ENCODE results near the gene PIGR.
"Not testable (repeated sequence)": the region's sequence is repeated elsewhere in the genome, so short reads cannot be mapped to it uniquely, and the experiment has no call there.

PIGR gene

DNA sequence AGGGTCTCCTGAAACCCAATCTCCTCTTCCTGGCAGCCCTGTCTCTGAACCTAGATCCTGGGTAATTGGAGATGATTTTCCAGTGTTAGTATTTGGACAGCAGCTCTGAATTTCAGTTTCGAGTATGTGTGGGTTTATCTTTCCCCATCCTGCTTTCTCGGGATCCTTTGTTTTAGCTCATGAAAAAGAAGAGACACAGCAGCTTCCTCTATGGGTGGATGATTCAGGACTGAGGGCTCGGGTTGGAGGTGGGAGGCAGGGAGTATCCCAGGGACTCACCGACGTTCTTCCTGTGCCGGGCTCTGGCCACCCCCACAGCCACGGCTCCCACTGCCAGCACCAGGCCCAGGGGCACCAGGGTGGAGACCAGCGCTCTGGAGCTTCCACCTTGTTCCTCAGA lies 14.1 kb downstream of the PIGR start:
- Mint-ChIP-seq H3K36me3 (ENCODE audit: low read depth) (no peaks in the 10 kb centered on the region), H3K27ac (no peak overlapping the region), H3K27me3 (no peaks in the 10 kb centered on the region), H3K4me3 (no peak overlapping the region), H3K4me1 (ENCODE audit: low read depth) (peaks cover 54% of the 10 kb centered on the region), H3K9me3 (no peaks in the 10 kb centered on the region)
- no peak for DNase-seq

DNA sequence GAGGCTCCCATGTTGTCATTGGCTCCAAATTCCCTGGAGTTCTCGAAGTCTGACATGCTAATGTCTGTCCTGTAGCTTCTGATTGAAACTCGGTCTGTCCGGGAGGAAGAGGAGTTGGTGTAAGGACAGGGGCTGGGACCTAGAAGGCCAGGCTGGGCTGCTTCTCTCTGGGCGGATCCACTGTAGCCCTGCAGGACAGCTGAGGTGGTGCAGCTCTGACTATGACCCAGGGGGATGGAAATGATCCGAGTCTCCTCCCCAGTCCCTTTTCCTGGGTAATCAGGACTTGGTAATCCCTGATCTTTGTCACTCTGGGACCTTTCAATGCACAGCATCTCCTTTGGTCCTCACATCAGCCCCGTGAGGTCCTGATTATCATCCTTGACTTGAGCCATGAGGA lies 14.6 kb downstream of the PIGR start:
- Mint-ChIP-seq H3K4me1 (ENCODE audit: low read depth) (peaks cover 55% of the 10 kb centered on the region), H3K36me3 (ENCODE audit: low read depth) (no peaks in the 10 kb centered on the region), H3K9me3 (no peaks in the 10 kb centered on the region), H3K27me3 (no peaks in the 10 kb centered on the region), H3K4me3 (no peak overlapping the region), H3K27ac (peak overlapping the region; percentile 26)
- no peak for DNase-seq

DNA sequence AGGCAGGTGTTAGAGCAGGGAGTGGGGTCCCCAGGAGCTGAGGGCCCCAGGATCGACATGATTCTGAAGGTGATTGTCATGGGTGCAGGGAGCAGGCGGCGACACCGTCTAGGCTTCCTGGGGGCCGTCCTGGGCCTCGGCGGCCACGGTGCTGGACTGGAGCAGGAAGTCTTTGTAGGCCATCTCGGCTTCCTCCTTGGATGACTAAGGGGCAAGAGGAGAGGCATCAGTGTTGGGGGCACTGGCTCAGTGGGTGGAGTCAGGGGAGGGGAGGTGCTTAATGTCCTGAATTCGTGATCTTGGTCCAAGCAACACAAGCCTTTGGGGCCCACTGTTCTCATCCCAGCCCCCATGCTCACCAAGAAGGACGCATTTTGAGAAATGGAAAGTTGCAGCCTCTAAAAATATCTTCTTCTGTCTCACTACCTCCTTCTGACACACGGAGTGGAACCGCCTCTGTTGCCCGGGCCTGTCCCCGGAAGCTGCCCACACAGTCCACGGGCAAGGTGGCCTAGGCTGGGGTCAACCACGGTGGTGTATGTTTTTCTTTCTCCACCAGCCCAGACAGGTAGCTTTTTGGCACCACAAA lies 16.0 kb downstream of the PIGR start:
- Mint-ChIP-seq H3K27ac (peak overlapping the region; percentile 94), H3K9me3 (no peaks in the 10 kb centered on the region), H3K4me3 (peak overlapping the region; percentile 50), H3K27me3 (no peaks in the 10 kb centered on the region), H3K36me3 (ENCODE audit: low read depth) (no peaks in the 10 kb centered on the region), H3K4me1 (ENCODE audit: low read depth) (peaks cover 59% of the 10 kb centered on the region)
- DNase-seq = peak; percentile 73

DNA sequence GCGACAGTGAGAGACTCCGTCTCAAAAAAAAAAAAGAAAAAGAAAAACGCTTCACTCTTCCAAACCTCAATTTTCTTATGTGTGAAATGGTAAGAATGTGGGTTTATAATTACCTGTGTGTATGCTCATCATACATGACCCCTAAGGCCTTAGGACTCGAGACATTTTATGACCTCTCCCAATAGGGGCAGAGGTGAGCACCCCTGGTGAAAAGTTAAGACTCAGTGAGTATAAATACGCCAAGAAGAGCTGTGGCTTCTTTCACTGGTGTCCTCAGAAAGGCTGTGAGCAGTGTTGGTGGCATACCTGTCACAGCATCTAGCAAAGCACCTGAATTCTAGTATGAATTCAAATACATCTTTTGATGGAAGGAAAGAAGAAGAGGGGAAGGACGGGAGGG lies 16.7 kb downstream of the PIGR start:
- Mint-ChIP-seq H3K27ac (peak overlapping the region; percentile 94), H3K4me3 (peak overlapping the region; percentile 27), H3K4me1 (ENCODE audit: low read depth) (peaks cover 59% of the 10 kb centered on the region), H3K27me3 (no peaks in the 10 kb centered on the region), H3K9me3 (no peaks in the 10 kb centered on the region), H3K36me3 (ENCODE audit: low read depth) (no peaks in the 10 kb centered on the region)
- DNase-seq = no peak

DNA sequence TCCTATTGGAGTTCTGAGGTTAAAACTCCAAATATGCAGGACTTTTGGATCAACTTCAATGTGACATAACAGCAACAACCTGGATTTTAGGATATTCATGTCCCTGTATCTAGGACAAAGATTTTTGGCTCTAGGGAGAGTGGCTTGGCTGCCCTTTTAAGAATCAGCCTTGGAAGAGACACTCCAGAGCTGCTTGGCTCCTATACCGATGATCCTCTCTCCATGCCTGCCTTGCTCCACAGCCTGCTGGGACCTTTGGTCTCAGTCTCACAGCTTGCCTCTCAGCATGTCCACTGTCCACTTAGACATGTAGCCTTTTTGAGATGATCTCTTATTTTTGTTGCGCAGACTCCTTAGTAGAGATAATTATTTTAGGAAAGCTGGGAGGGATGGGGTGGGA lies 20.0 kb downstream of the PIGR start:
- Mint-ChIP-seq H3K4me3 (no peak overlapping the region), H3K9me3 (no peaks in the 10 kb centered on the region), H3K36me3 (ENCODE audit: low read depth) (peaks cover 2% of the 10 kb centered on the region), H3K27me3 (no peaks in the 10 kb centered on the region), H3K27ac (no peak overlapping the region), H3K4me1 (ENCODE audit: low read depth) (peaks cover 36% of the 10 kb centered on the region)
- DNase-seq = no peak

DNA sequence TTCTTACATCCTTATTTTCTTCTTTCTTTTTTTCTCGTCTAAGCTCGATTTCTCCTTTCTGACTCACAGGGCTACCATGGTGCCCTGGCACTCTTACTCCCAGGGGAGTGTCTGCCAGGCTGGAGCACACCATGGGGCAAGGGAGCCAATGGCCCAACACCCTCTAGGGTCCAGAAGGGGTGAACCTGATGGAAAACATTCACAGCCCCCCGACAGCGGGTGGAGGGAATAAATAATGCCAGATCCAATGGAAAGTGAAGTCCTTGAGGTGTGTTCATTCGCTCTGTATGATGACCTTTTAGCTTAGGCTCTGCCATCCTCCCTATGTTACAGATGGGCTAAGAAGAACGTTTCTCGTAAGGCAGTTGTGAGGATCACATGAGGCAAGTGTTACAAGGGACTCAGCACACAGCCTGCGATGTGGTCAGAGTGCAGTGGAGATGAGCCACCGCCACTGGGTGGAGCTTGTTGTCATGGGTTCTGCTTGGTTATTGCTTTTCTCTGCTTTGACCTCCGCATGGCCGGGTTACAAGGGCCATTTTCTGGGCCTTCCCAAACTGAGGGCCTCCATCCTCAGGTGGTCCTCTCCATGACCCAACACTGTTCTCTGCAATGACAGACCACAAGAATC lies 21.0 kb downstream of the PIGR start:
- Mint-ChIP-seq H3K27me3 (no peaks in the 10 kb centered on the region), H3K9me3 (no peaks in the 10 kb centered on the region), H3K27ac (no peak overlapping the region), H3K36me3 (ENCODE audit: low read depth) (peaks cover 10% of the 10 kb centered on the region), H3K4me1 (ENCODE audit: low read depth) (peaks cover 26% of the 10 kb centered on the region), H3K4me3 (no peak overlapping the region)
- no peak for DNase-seq

DNA sequence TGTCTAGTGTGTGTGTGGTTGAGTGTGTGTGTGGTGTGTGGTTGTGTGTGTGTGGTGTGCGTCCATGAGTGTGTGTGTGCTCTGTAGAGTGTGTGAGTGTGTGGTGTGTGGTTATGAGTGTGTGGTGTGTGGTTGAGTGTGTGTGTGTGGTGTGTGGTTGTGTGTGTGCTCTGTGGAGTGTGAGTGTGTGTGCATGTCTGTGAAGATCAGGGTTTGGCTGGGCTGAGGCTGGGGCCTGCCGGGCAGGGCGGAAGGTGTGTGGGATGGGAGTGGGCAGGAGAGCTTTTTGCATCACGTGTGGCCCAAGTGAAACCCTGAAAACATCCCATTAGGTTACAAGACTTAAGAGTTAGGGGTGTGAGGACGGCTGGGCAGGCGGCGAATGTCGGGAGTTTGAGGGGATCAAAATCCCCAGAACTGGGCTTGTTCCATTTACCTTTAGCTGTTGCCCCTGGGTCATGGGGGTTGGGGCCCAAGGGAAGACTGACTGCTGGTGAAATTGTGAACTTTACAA lies 21.6 kb downstream of the PIGR start:
- H3K27me3 Mint-ChIP-seq = no peaks in the 10 kb centered on the region
- no peak overlapping the region for H3K27ac Mint-ChIP-seq
- H3K36me3 Mint-ChIP-seq (ENCODE audit: low read depth) = peaks cover 14% of the 10 kb centered on the region
- H3K9me3 Mint-ChIP-seq = no peaks in the 10 kb centered on the region
- peaks cover 23% of the 10 kb centered on the region for H3K4me1 Mint-ChIP-seq (ENCODE audit: low read depth)
- H3K4me3 Mint-ChIP-seq = no peak overlapping the region
- no peak for DNase-seq

DNA sequence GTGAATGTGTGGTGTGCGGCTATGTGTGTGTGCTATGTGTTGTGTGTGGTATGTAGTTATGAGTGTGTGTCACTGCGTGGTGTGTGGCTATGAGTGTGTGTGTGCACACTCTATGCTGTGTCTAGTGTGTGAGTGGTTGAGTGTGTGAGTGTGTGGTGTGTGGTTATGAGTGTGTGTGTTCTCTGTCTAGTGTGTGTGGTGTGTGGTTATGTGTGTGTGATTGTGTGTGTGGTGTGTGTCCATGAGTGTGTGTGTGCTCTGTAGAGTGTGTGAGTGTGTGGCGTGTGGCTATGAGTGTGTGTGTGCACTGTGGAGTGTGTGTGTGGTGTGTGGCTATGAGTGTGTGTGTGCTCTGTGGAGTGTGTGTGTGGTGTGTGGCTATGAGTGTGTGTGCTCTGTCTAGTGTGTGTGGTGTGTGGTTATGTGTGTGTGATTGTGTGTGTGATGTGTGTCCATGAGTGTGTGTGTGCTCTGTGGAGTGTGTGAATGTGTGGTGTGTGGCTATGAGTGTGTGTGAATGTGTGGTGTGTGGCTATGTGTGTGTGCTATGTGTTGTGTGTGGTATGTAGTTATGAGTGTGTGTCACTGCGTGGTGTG lies 22.2 kb downstream of the PIGR start:
- peaks cover 25% of the 10 kb centered on the region for H3K4me1 Mint-ChIP-seq (ENCODE audit: low read depth)
- not testable (repeated sequence) for H3K27me3 Mint-ChIP-seq, H3K9me3 Mint-ChIP-seq, H3K4me3 Mint-ChIP-seq, DNase-seq, H3K27ac Mint-ChIP-seq
- H3K36me3 Mint-ChIP-seq (ENCODE audit: low read depth) = peaks cover 14% of the 10 kb centered on the region

DNA sequence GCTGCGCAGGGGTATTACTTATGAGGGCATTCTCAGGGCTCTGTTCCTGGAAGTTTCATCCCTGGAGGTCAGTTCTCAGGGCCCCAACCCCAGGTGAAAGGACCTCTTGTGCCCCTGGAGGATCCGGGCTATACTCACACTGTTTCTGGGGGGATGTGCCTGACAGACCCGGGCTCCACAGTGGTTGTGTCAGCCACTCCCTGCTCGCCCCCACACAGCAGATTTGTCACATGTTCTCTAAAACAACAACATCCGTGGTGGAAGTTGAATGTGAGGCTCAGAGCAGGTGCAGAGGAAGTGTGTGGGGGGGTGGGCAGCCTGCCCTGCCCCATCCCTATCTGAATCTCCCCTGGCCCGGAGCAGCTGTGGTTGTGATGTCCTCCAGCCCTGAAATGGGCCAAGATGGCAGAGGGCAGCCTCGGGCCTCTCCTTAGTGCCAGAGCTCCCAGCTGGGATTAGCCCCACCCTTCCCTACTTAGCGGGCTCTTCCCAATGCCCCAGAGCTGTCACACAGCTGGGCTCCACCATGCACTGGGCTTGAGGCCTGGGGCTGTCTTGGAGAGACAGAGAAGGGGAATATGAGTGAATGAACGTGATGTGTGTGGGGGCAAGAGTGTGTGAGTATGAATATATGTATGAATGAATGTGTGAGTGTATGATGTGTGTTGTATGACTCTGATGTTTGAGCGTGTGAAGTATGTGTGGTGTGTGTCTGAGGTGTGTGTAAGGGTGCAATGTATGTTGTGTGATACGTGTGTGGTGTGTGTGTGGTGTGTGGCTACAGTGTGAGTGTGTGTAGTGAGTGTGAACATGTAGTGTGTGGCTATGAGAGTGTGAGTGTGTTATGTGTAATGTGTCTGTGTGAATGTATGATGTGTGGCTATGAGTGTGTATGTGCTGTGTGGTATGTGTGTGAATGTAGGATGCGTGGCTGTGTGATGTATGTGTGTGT lies 23.0 kb downstream of the PIGR start:
- DNase-seq = peak; percentile 76
- Mint-ChIP-seq H3K27me3 (no peaks in the 10 kb centered on the region), H3K27ac (no peak overlapping the region), H3K4me3 (no peak overlapping the region), H3K36me3 (ENCODE audit: low read depth) (peaks cover 15% of the 10 kb centered on the region), H3K4me1 (ENCODE audit: low read depth) (peaks cover 28% of the 10 kb centered on the region), H3K9me3 (no peaks in the 10 kb centered on the region)

DNA sequence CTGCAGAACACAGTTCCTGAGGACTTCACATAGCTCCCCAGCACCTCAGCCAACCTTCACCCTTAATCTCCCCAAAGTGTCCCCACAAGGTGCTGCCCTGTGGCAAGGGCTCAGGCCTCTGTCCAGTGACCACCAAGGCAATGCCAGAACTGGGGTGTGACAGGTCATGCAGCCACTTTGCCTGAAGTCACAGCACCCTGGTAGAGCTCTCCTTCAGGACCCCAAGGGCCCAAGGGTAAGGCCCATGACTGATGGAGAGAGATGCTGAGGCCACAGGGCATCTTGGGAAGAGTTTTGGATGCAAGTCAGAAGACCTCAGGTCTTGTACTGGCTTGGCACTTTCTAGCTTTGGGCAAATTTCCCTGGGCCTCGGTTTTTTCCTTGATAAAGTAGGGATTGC lies 23.7 kb downstream of the PIGR start:
- no peak overlapping the region for H3K4me3 Mint-ChIP-seq
- H3K36me3 Mint-ChIP-seq (ENCODE audit: low read depth) = peaks cover 22% of the 10 kb centered on the region
- peaks cover 29% of the 10 kb centered on the region for H3K4me1 Mint-ChIP-seq (ENCODE audit: low read depth)
- no peaks in the 10 kb centered on the region for H3K27me3 Mint-ChIP-seq
- DNase-seq = no peak
- no peak overlapping the region for H3K27ac Mint-ChIP-seq
- H3K9me3 Mint-ChIP-seq = no peaks in the 10 kb centered on the region

DNA sequence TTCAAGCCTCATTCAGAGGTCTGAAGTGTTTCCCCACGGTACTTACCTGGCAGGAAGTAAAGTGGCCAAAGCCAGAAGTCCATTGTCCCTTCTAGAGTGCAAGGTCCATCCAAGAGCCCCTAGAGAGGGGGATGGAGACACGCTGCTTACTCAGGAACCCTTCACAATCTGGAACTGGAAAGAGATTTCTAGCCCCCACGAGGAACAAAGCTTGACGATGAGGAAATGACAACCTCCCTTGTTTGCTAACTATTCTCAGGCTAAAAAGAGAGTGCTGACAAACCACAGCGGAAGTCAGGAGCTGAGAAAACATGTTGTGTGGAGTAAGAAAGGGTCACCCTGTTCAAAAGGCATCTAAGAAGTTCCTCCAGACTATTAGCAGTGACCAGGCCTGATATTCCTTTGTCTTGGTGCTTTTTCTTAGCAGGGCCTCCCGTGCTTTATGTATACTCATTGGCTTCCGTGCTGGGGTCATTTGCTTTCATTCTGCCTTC lies 24.4 kb downstream of the PIGR start, which contains the start of gene FCMR:
Gene FCMR (minus strand): TSS at position 170 of the 494 bp plus-strand sequence. CDS start 87 bp downstream, at position 83.
- no peak for DNase-seq
- no peaks in the 10 kb centered on the region for H3K9me3 Mint-ChIP-seq
- peaks cover 31% of the 10 kb centered on the region for H3K4me1 Mint-ChIP-seq (ENCODE audit: low read depth)
- H3K4me3 Mint-ChIP-seq = no peak within 1 kb of the TSS
- H3K27ac Mint-ChIP-seq = no peak within 1 kb of the TSS
- no peaks in the 10 kb centered on the region for H3K27me3 Mint-ChIP-seq
- H3K36me3 Mint-ChIP-seq (ENCODE audit: low read depth) = peaks cover 27% of the 10 kb centered on the region

DNA sequence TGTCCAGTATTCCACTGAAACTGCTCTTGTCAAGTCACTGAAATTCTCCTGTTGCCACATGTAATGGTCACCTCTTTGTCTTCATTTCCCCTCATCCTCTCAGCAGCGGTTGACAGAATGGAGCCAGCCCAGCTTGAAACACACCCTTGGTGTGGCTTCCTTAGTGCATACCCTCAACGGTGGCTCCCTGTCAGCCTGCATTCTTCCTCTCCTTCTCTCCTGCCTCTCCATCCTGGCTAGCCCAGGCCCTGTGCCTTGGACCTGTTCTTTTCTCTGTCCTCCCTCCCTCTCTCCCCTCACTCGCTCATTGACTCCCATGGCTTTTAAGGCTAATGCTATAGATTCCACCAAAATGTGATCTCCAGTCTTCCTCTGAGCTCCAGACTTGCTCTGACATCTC lies 28.2 kb downstream of the PIGR start:
- Mint-ChIP-seq H3K27me3 (no peaks in the 10 kb centered on the region), H3K36me3 (ENCODE audit: low read depth) (peaks cover 51% of the 10 kb centered on the region), H3K4me1 (ENCODE audit: low read depth) (peaks cover 65% of the 10 kb centered on the region), H3K4me3 (no peak overlapping the region), H3K27ac (peak overlapping the region; percentile 88), H3K9me3 (no peaks in the 10 kb centered on the region)
- no peak for DNase-seq

DNA sequence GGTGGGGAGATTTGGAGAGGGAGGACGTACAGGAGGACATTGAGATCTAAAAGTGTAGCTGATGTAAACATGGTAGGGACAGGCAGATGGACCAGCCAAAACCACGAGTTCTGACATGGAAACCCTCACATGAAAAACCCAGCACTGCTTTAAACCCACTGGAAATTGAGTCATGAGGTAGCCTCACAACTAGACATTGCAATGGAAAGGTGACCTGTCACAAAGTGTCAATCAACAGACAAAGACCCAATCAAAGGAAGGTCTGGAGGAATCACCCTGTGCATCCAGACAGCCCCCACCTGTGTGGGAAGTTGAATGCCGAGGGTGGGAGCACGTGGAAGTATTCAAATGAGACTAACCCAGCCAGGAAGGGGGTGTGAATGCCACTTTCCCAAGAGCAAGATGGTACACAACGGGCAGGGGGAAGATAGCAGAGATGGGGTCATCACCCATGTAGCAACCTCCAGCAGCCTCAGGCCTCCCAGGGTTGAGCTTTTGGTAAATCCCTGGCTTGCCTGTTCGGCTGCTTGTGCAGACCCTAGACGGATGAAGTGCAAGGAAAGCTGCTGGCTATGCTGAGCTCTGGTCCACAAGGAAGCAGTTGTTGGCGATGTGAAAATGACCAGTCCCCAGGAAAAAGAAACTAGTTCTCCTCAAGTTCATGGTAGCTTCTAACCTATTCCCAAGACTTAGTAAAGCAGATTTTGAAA lies 30.1 kb downstream of the PIGR start:
- no peak for DNase-seq
- H3K27ac Mint-ChIP-seq = peak overlapping the region; percentile 88
- peaks cover 65% of the 10 kb centered on the region for H3K36me3 Mint-ChIP-seq (ENCODE audit: low read depth)
- H3K4me3 Mint-ChIP-seq = no peak overlapping the region
- H3K4me1 Mint-ChIP-seq (ENCODE audit: low read depth) = peaks cover 84% of the 10 kb centered on the region
- H3K9me3 Mint-ChIP-seq = no peaks in the 10 kb centered on the region
- H3K27me3 Mint-ChIP-seq = no peaks in the 10 kb centered on the region
